ENCODE data around the gene ZNF841.

DNA sequence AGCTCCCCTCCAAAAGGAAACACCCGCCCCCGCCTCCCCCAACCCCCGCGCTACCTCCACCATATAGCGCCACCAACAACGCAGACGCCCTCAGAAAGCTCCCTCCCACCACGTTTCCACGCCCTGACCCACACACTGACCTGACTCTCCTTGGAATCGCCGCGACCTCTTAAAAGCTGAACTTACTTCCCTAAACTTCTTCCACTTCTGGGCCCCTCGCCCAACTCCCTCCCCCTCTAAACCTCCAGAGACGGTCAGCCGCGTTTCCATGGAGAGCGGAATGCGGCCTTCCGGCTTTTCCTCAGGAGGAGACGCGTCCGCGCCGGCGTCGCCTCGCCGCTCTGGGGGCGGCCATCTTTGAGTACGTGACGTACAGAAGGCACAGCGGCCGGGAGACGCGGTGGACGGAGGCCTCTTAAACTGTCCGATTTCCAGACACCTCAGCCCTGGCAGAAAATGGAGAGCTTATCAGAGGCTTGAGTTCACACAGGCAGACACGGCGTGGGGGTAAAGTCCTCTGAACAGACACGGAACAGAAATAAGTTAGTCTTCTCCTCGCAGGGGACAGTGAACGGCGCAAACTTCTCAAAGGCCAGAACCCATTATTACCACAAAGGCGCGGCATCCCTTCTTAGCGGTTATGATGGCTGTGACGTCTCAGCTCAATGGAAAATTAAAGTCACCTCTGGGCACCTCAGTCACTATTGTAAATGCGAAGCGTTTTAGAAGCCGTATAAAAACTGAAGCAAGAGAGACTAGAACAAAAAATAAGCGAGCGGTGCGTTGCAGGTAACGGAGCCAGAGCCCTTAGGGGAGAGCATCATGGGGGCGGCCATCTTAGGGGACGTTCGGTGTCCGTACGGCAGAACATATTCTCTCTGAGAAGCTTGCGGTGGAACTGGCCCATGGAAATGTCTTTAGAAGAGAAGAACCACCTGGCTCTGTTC, 46.7 kb downstream of the ZNF841 start, which contains the start of gene ZNF432:
- no peak for TF ChIP-seq SMARCC2 (IDR thresholded peaks at IDR 0.05)
- no peak for TF ChIP-seq ZNF180 (CRISPR knock-in tag; IDR thresholded peaks at IDR 0.05; ENCODE audit: borderline replicate concordance, low read depth)
- TF ChIP-seq POLR2A (IDR thresholded peaks at IDR 0.05; ENCODE audit: insufficient read depth in 1 of 2, low read depth in 2 of 2, low read length in 2 of 2) = peak; percentile 33 to 59; a peak in 1 of 4 replicates

Data from HepG2 (cell line).